Spleen (tissue), 11 donors: Measurements from ENCODE around the gene ZNF567. TPM values are rescaled to one million over a fixed set of nuclear protein-coding genes. Genes with fewer than 3 reads are reported as not detected.

Experiments used
- DNase-seq: peaks from one replicate; pipeline ENCODE4 v3.0.0-alpha.2; 2020
- H3K27ac ChIP-seq, 8 donors: fragments of 200-600 bp; sonication (generic) in 7 of 8; 1 replicate in 4 of 8; 2 replicates in 4 of 8; pipeline versions ENCODE4 v1.5.0 to v1.8.0; 2016 to 2021; ENCODE audit warnings: inconsistent platforms in 4 of 8, mild to moderate bottlenecking in 4 of 8, moderate library complexity in 1 of 8
- H3K27me3 ChIP-seq, 7 donors: fragments of 200-600 bp; sonication (generic) in 6 of 7; replicated peaks in 1 of 7; 1 replicate in 4 of 7; 2 replicates in 3 of 7; pipeline versions ENCODE4 v1.5.0 to v1.8.0; 2016 to 2021; ENCODE audit warnings: inconsistent platforms in 3 of 7, mild to moderate bottlenecking in 1 of 7
- H3K36me3 ChIP-seq, 6 donors: fragments of 200-600 bp; sonication (generic) in 5 of 6; 1 replicate in 4 of 6; 2 replicates in 2 of 6; pipeline versions ENCODE4 v1.5.0 to v1.8.0; 2016 to 2021; ENCODE audit warnings: inconsistent platforms in 2 of 6
- H3K4me1 ChIP-seq, 6 donors: fragments of 200-600 bp; sonication (generic) in 5 of 6; 1 replicate in 3 of 6; 2 replicates in 3 of 6; pipeline versions ENCODE4 v1.5.0 to v1.8.0; 2016 to 2021; ENCODE audit warnings: inconsistent platforms in 3 of 6
- H3K4me3 ChIP-seq, 8 donors: fragments of 200-600 bp; sonication (generic) in 7 of 8; 1 replicate in 4 of 8; 2 replicates in 4 of 8; pipeline versions ENCODE4 v1.5.0 to v1.8.0; 2016 to 2021; ENCODE audit warnings: inconsistent platforms in 4 of 8, mild to moderate bottlenecking in 4 of 8, moderate library complexity in 2 of 8
- H3K9me3 ChIP-seq, 8 donors: fragments of 200-600 bp; sonication (generic) in 7 of 8; 1 replicate in 4 of 8; 2 replicates in 4 of 8; pipeline versions ENCODE4 v1.5.0 to v1.8.0; 2016 to 2021; ENCODE audit warnings: inconsistent platforms in 4 of 8
- CTCF ChIP-seq, 11 experiments: fragments of 200-600 bp in 7 of 11; fragments of 450-650 bp in 4 of 11; sonication (generic) in 4 of 11; IDR thresholded peaks in 8 of 11; conservative IDR thresholded peaks in 3 of 11; 1 replicate in 7 of 11; 2 replicates in 4 of 11; pipeline versions ENCODE4 v1.4.0 to v1.8.0; 2016 to 2021; ENCODE audit warnings: antibody characterized with exemption in 11 of 11, inconsistent platforms in 4 of 11, mild to moderate bottlenecking in 1 of 11
- POLR2A ChIP-seq, 3 donors: fragments of 450-650 bp; IDR thresholded peaks; one replicate each; pipeline ENCODE4 v1.5.1; 2017; ENCODE audit warnings: antibody characterized with exemption in 3 of 3, mild to moderate bottlenecking in 1 of 3
- POLR2AphosphoS5 ChIP-seq, 3 donors: sonication (generic); formaldehyde crosslinking; IDR thresholded peaks; one replicate each; pipeline ENCODE4 v1.5.1; 2017; ENCODE audit warnings: antibody characterized with exemption in 3 of 3
- WGBS, 5 donors: extraction: QIAGEN DNeasy Blood & Tissue Kit in 3 of 5; methylation state at CpG; one replicate each; pipeline versions ENCODE4 v1.1.5 to v1.1.7; 2013 to 2018; 5-methylcytosine and 5-hydroxymethylcytosine counted together
- intact Hi-C: fragments of 100-400 bp; cut with DNase I; formaldehyde crosslinking; loops from one replicate; pipeline ENCODE4 v1.15.0; 2023; ENCODE audit warnings: low total_unique reads
- polyA plus RNA-seq, 3 donors: library from polyadenylated mRNA; stranded (reverse); fragments of 200-250 nt; gene quantifications; one replicate each; pipeline ENCODE4 v1.2.1, GENCODE V29; 2013
- total RNA-seq, 7 donors: library from RNA; depleted of rRNA in 3 of 7; stranded (reverse); fragments of >200 nt in 3 of 7; fragmentation: NEBNext Ultra II Directional in 4 of 7; extraction: Animal tissue kit (Norgen Biotek cat#: 25700) in 4 of 7; gene quantifications; one replicate each; pipeline versions ENCODE4 v1.1.0 to v1.2.1, GENCODE V29; 2016 to 2021
- donor health status: healthy with polysubstance abuse.
- donor health status: DM: no; HTN: no; CAD: no; lungs with moderate emphysema.
- donor health status: DM: no; HTN: no; CAD: no.
- donor health status: Bipolar disorder and iron deficiency.
- donor health status: healthy.
- donor health status: DM: no; HTN: no; CAD: no.
- donor health status: DM: yes; HTN: yes; CAD: no.

Gene ZNF567
- total and polyA plus RNA-seq, 10 donors: 2.2 to 24.1 (median 9.3) TPM

- TF ChIP-seq CTCF (IDR thresholded peaks at IDR 0.05 in 8 of 11, conservative IDR thresholded peaks at IDR 0.05 in 3 of 11) (no peak), POLR2AphosphoS5 (IDR thresholded peaks at IDR 0.05) (no peak), POLR2A (IDR thresholded peaks at IDR 0.05) (no peak)
- 96 to 99% (median 97%) methylated on average over 4 of the region's 4 CpGs for WGBS, 5 donors
- Histone ChIP-seq H3K9me3 (peaks cover 57 to 100% (median 100%) of the 10 kb centered on the region in 8 donors), H3K27ac (no peak overlapping the region), H3K27me3 (no peaks in the 10 kb centered on the region), H3K4me1 (no peaks in the 10 kb centered on the region), H3K4me3 (peak overlapping the region in 1 of 8 donors; percentile 13), H3K36me3 (peaks cover 26 to 100% (median 88%) of the 10 kb centered on the region in 6 donors)
- DNase-seq: no peak
- intact Hi-C loops: no loop called here
Observed at GRCh38 chr19:36750066-36750691, 62.8 kb downstream of the ZNF567 start.

Other genes with a start within 250 kb of the ZNF567 start
- 10 to 100 TPM; 14.6 to 24.8 (median 17.5) TPM for gene ZNF566, start 198.1 kb upstream of the ZNF567 start, total RNA-seq
- gene ZNF566, start 198.1 kb upstream of the ZNF567 start, polyA plus RNA-seq: 1 to 10 TPM; 6.6 to 7.6 (median 7.4) TPM
- gene ZNF260, start 159.3 kb upstream of the ZNF567 start, total RNA-seq: 10 to 100 TPM in 5 of 7 donors, 1 to 10 TPM in 2; 8.7 to 14.8 (median 12.4) TPM
- 1 to 10 TPM; 2.9 to 5.4 (median 3.7) TPM for gene ZNF260, start 159.3 kb upstream of the ZNF567 start, polyA plus RNA-seq
- 10 to 100 TPM; 10.1 to 19.4 (median 14.2) TPM for gene ZNF529, start 114.3 kb upstream of the ZNF567 start, total RNA-seq
- 1 to 10 TPM; 7.7 to 9.9 (median 8.0) TPM for gene ZNF529, start 114.3 kb upstream of the ZNF567 start, polyA plus RNA-seq
- gene ZNF382, start 82.3 kb upstream of the ZNF567 start, total RNA-seq: 10 to 100 TPM in 1 of 7 donors, 1 to 10 TPM in 6; 7.2 to 13.3 (median 8.8) TPM
- gene ZNF382, start 82.3 kb upstream of the ZNF567 start, polyA plus RNA-seq: 1 to 10 TPM; 2.1 to 2.6 (median 2.6) TPM
- 10 to 100 TPM in 4 of 7 donors, 1 to 10 TPM in 3; 8.0 to 11.8 (median 10.1) TPM for gene ZNF461, start 20.8 kb upstream of the ZNF567 start, total RNA-seq
- 1 to 10 TPM; 3.4 to 6.1 (median 4.4) TPM for gene ZNF461, start 20.8 kb upstream of the ZNF567 start, polyA plus RNA-seq
- 1 to 10 TPM; 3.1 to 7.8 (median 4.6) TPM for gene ZNF850, start 85.2 kb downstream of the ZNF567 start, total RNA-seq
- gene ZNF850, start 85.2 kb downstream of the ZNF567 start, polyA plus RNA-seq: under 1 TPM; 0.36 to 0.51 (median 0.46) TPM
- 10 to 100 TPM in 1 of 7 donors, 1 to 10 TPM in 6; 4.0 to 11.2 (median 8.3) TPM for gene ZNF790, start 150.8 kb downstream of the ZNF567 start, total RNA-seq
- 1 to 10 TPM; 1.8 to 3.0 (median 2.9) TPM for gene ZNF790, start 150.8 kb downstream of the ZNF567 start, polyA plus RNA-seq
- gene ZNF345, start 163.3 kb downstream of the ZNF567 start, total RNA-seq: 10 to 100 TPM in 3 of 7 donors, 1 to 10 TPM in 4; 4.8 to 18.2 (median 9.8) TPM
- gene ZNF345, start 163.3 kb downstream of the ZNF567 start, polyA plus RNA-seq: 1 to 10 TPM; 2.7 to 4.6 (median 3.3) TPM
- 1 to 10 TPM; 2.7 to 4.7 (median 4.5) TPM for gene ZNF829, start 228.7 kb downstream of the ZNF567 start, total RNA-seq
- gene ZNF829, start 228.7 kb downstream of the ZNF567 start, polyA plus RNA-seq: 1 to 10 TPM in 2 of 3 donors, under 1 TPM in 1; 0.85 to 1.3 (median 1.1) TPM
- gene ZNF568, start 228.7 kb downstream of the ZNF567 start, total RNA-seq: 10 to 100 TPM in 6 of 7 donors, 1 to 10 TPM in 1; 9.5 to 16.8 (median 12.4) TPM
- 1 to 10 TPM; 2.7 to 5.5 (median 3.0) TPM for gene ZNF568, start 228.7 kb downstream of the ZNF567 start, polyA plus RNA-seq